Endodermal cell (in vitro differentiated cells): ENCODE results near the gene PHF2. TPM values are rescaled to one million over a fixed set of nuclear protein-coding genes. Genes with fewer than 3 reads are reported as not detected.

Experiments
- DNase-seq: peaks from one replicate; pipeline ENCODE4 v3.0.0-alpha.2; 2017
- H3K27ac ChIP-seq: 2 replicates; pipeline ENCODE4 v1.5.1; 2013; ENCODE audit warnings: mild to moderate bottlenecking, low read depth, low read length, moderate library complexity
- H3K27me3 ChIP-seq: 2 replicates; pipeline ENCODE4 v1.6.1; 2013; ENCODE audit warnings: mild to moderate bottlenecking, low read length, moderate library complexity; ENCODE audit not compliant: insufficient read depth, control insufficient read depth, poor library complexity, severe bottlenecking
- H3K36me3 ChIP-seq: 2 replicates; pipeline ENCODE4 v1.7.0; 2013; ENCODE audit warnings: mild to moderate bottlenecking, low read length, moderate library complexity; ENCODE audit not compliant: control insufficient read depth, insufficient read depth
- H3K4me1 ChIP-seq: one replicate; pipeline ENCODE4 v1.7.0; 2013; ENCODE audit warnings: low read length; ENCODE audit not compliant: control insufficient read depth, insufficient read depth
- H3K4me3 ChIP-seq: 2 replicates; pipeline ENCODE4 v1.5.1; 2013; ENCODE audit warnings: mild to moderate bottlenecking, low read length, moderate library complexity
- H3K9ac ChIP-seq: 2 replicates; pipeline ENCODE4 v1.6.1; 2013; ENCODE audit warnings: mild to moderate bottlenecking, low read length, moderate library complexity; ENCODE audit not compliant: poor library complexity, severe bottlenecking; ENCODE audit errors: extremely low read depth
- H3K9me3 ChIP-seq: 2 replicates; pipeline ENCODE4 v1.6.1; 2013; ENCODE audit warnings: mild to moderate bottlenecking, low read length, moderate library complexity; ENCODE audit not compliant: control insufficient read depth
- H3K27ac Mint-ChIP-seq: 2 replicates; pipeline ENCODE4 v1.8.0; 2020; ENCODE audit warnings: mixed read lengths
- H3K27me3 Mint-ChIP-seq: 2 replicates; pipeline ENCODE4 v1.8.0; 2021; ENCODE audit warnings: mild to moderate bottlenecking, mixed read lengths; ENCODE audit not compliant: insufficient read depth
- H3K36me3 Mint-ChIP-seq: 2 replicates; pipeline ENCODE4 v1.8.0; 2020; ENCODE audit warnings: low read depth, mixed read lengths
- H3K4me1 Mint-ChIP-seq: 2 replicates; pipeline ENCODE4 v1.8.0; 2020; ENCODE audit warnings: mixed read lengths
- H3K4me3 Mint-ChIP-seq: 2 replicates; pipeline ENCODE4 v1.8.0; 2020; ENCODE audit warnings: mild to moderate bottlenecking, moderate library complexity, mixed read lengths
- H3K9me3 Mint-ChIP-seq: 2 replicates; pipeline ENCODE4 v1.8.0; 2020; ENCODE audit warnings: mild to moderate bottlenecking, mixed read lengths
- CTCF ChIP-seq: fragments of 200-600 bp; sonication (generic); conservative IDR thresholded peaks from 2 replicates; pipeline ENCODE4 v1.5.0; 2021; ENCODE audit warnings: antibody characterized with exemption, mild to moderate bottlenecking
- WGBS, 2 experiments: methylation state at CpG; one replicate each; pipeline versions ENCODE4 v1.1.5 to v1.1.7; 2013; ENCODE audit warnings: missing lambda C conversion rate in 2 of 2, mixed read lengths in 1 of 2; ENCODE audit not compliant: insufficient coverage in 1 of 2, insufficient read length in 1 of 2; 5-methylcytosine and 5-hydroxymethylcytosine counted together
- long read RNA-seq, 4 experiments: library from polyadenylated mRNA in 2 of 4; library from RNA in 1 of 4; library from capped mRNA in 1 of 4; stranded (forward) in 3 of 4; unstranded in 1 of 4; transcript quantifications; one replicate each; pipeline ENCODE4 v2.0.0, GENCODE V29; 2020 to 2021; ENCODE audit warnings: inconsistent platforms in 1 of 4
- polyA plus RNA-seq, 2 experiments: library from polyadenylated mRNA; stranded (reverse); fragments of 50-300 nt; gene quantifications; one replicate each; pipeline ENCODE4 v1.2.3, GENCODE V29; 2013
- total RNA-seq, 2 donors: library from RNA; stranded (reverse); fragmentation: NEBNext Ultra II Directional in 1 of 2; extraction: Animal tissue kit (Norgen Biotek cat#: 25700) in 1 of 2; gene quantifications; 2 replicates in 1 of 2; 3 replicates in 1 of 2; pipeline ENCODE4 v1.2.1, GENCODE V29; 2021

Gene PHF2
- 10 to 100 TPM; 17.1 to 20.2 TPM for total RNA-seq
- polyA plus RNA-seq (2013, experiment 1 of 2), result 21.4 TPM
- 21.7 TPM for polyA plus RNA-seq (2013, experiment 2 of 2)
- long read RNA-seq, experiment 1, full-length matches to known transcripts, result 1 of 8 reads
- long read RNA-seq, experiment 1, partial matches to known transcripts, result 4 of 8 reads
- long read RNA-seq, experiment 1, other reads (novel, unspliced or antisense), result 3 of 8 reads
- long read RNA-seq, experiment 2, full-length matches to known transcripts, result 2 of 35 reads
- long read RNA-seq, experiment 2, partial matches to known transcripts, result 14 of 35 reads
- long read RNA-seq, experiment 2, other reads (novel, unspliced or antisense), result 19 of 35 reads
- long read RNA-seq, experiment 3, partial matches to known transcripts, result 3 of 6 reads
- long read RNA-seq, experiment 3, other reads (novel, unspliced or antisense), result 3 of 6 reads
- long read RNA-seq, experiment 4, result 0 reads

GRCh38 chr9:93576258-93577077, at the start of gene PHF2:
TSS of gene PHF2 (plus strand) at chr9:93576584. CDS start at chr9:93576774, 190 bp downstream.
- H3K4me3 Mint-ChIP-seq, result peak within 1 kb of the TSS; percentile 82
- peak within 1 kb of the TSS; percentile 88 for H3K4me3 ChIP-seq
- H3K9ac ChIP-seq, result peak within 1 kb of the TSS; percentile 53
- H3K9me3 Mint-ChIP-seq, result peaks cover 5% of the 10 kb centered on the region
- H3K27me3 ChIP-seq, result no peaks in the 10 kb centered on the region
- H3K4me1 Mint-ChIP-seq, result peaks cover 25% of the 10 kb centered on the region
- no peak for TF ChIP-seq CTCF
- 0% methylated on average over 12 to 137 of the region's 140 CpGs for WGBS, 2 experiments
- peak within 1 kb of the TSS; percentile 87 for H3K27ac Mint-ChIP-seq
- peak; percentile 65 for DNase-seq
- peaks cover under 1% of the 10 kb centered on the region for H3K36me3 Mint-ChIP-seq
- H3K4me1 ChIP-seq, result peaks cover 7% of the 10 kb centered on the region
- peaks cover 8% of the 10 kb centered on the region for H3K9me3 ChIP-seq
- no peaks in the 10 kb centered on the region for H3K36me3 ChIP-seq
- H3K27me3 Mint-ChIP-seq, result peaks cover 12% of the 10 kb centered on the region
- no peak within 1 kb of the TSS for H3K27ac ChIP-seq

GRCh38 chr9:93531374-93531773, 45.0 kb upstream of the PHF2 start:
- H3K27me3 ChIP-seq, result no peaks in the 10 kb centered on the region
- H3K27me3 Mint-ChIP-seq, result no peaks in the 10 kb centered on the region
- peak; percentile 59 for TF ChIP-seq CTCF
- 90 to 94% methylated on average over 2 to 3 of the region's 3 CpGs for WGBS, 2 experiments
- no peak overlapping the region for H3K4me3 Mint-ChIP-seq
- H3K27ac Mint-ChIP-seq, result no peak overlapping the region
- H3K4me3 ChIP-seq, result no peak overlapping the region
- no peak for DNase-seq
- peaks cover 61% of the 10 kb centered on the region for H3K36me3 Mint-ChIP-seq
- no peaks in the 10 kb centered on the region for H3K4me1 Mint-ChIP-seq
- H3K27ac ChIP-seq, result no peak overlapping the region
- no peaks in the 10 kb centered on the region for H3K9me3 ChIP-seq
- H3K9ac ChIP-seq, result no peak overlapping the region
- peaks cover 81% of the 10 kb centered on the region for H3K36me3 ChIP-seq
- H3K9me3 Mint-ChIP-seq, result no peaks in the 10 kb centered on the region
- no peaks in the 10 kb centered on the region for H3K4me1 ChIP-seq

- 97 to 98% methylated on average over 5 to 8 of the region's 8 CpGs for WGBS, 2 experiments
- no peaks in the 10 kb centered on the region for H3K27me3 Mint-ChIP-seq
- Histone ChIP-seq H3K9ac (no peak overlapping the region), H3K27me3 (no peaks in the 10 kb centered on the region), H3K4me1 (no peaks in the 10 kb centered on the region), H3K4me3 (no peak overlapping the region), H3K27ac (no peak overlapping the region), H3K9me3 (no peaks in the 10 kb centered on the region), H3K36me3 (peaks cover 80% of the 10 kb centered on the region)
- DNase-seq, result no peak
- no peaks in the 10 kb centered on the region for H3K9me3 Mint-ChIP-seq
- H3K36me3 Mint-ChIP-seq, result peaks cover 60% of the 10 kb centered on the region
- no peak overlapping the region for H3K4me3 Mint-ChIP-seq
- no peak for TF ChIP-seq CTCF
- H3K27ac Mint-ChIP-seq, result no peak overlapping the region
- no peaks in the 10 kb centered on the region for H3K4me1 Mint-ChIP-seq
These were observed 44.2 kb upstream of the PHF2 start for GRCh38 chr9:93532141-93532540.
